KMS-11 (cell line): ENCODE data around the gene NES.
A peak's percentile ranks its signal among the peaks of the same experiment; 100 is the strongest.

ENCODE experiments used
- H2AFZ ChIP-seq: fragments of 200-600 bp; sonication (generic); 2 replicates; pipeline ENCODE4 v1.6.1; 2016; ENCODE audit warnings: antibody characterized with exemption, mixed run types, low read depth
- H3K27ac ChIP-seq: fragments of 200-600 bp; sonication (generic); 2 replicates; pipeline ENCODE4 v1.6.1; 2016; ENCODE audit warnings: mild to moderate bottlenecking, mixed run types
- H3K27me3 ChIP-seq: fragments of 200-600 bp; sonication (generic); 2 replicates; pipeline ENCODE4 v1.6.1; 2017; ENCODE audit warnings: mild to moderate bottlenecking, low read depth, mixed run types, moderate library complexity; ENCODE audit not compliant: insufficient read depth
- H3K36me3 ChIP-seq: fragments of 200-600 bp; sonication (generic); 2 replicates; pipeline ENCODE4 v1.6.1; 2017; ENCODE audit warnings: mild to moderate bottlenecking, mixed run types; ENCODE audit not compliant: insufficient read depth
- H3K4me1 ChIP-seq: fragments of 200-600 bp; sonication (generic); 2 replicates; pipeline ENCODE4 v1.6.1; 2016; ENCODE audit warnings: mild to moderate bottlenecking, low read depth, mixed run types; ENCODE audit not compliant: poor library complexity, severe bottlenecking
- H3K4me2 ChIP-seq: fragments of 200-600 bp; sonication (generic); 2 replicates; pipeline ENCODE4 v1.7.0; 2016; ENCODE audit warnings: mild to moderate bottlenecking, mixed run types
- H3K4me3 ChIP-seq: fragments of 200-600 bp; sonication (generic); IDR thresholded peaks from 2 replicates; pipeline ENCODE4 v1.6.1; 2017; ENCODE audit warnings: low read depth, low read length, mixed read lengths; ENCODE audit not compliant: insufficient read depth
- H3K79me2 ChIP-seq: fragments of 200-600 bp; sonication (generic); 2 replicates; pipeline ENCODE4 v1.6.1; 2016; ENCODE audit warnings: low read depth, mixed run types; ENCODE audit not compliant: insufficient read depth
- H3K9ac ChIP-seq: fragments of 200-600 bp; sonication (generic); 2 replicates; pipeline ENCODE4 v1.6.1; 2016; ENCODE audit warnings: mild to moderate bottlenecking, mixed run types
- H4K20me1 ChIP-seq: fragments of 200-600 bp; sonication (generic); 2 replicates; pipeline ENCODE4 v1.6.1; 2016; ENCODE audit warnings: mild to moderate bottlenecking, mixed run types; ENCODE audit not compliant: insufficient read depth
- CTCF ChIP-seq: fragments of 200-600 bp; sonication (generic); conservative IDR thresholded peaks from 2 replicates; pipeline ENCODE4 v1.6.1; 2017; ENCODE audit warnings: low read depth, mild to moderate bottlenecking, antibody characterized with exemption, low read length, moderate library complexity, mixed read lengths

NES gene

DNA sequence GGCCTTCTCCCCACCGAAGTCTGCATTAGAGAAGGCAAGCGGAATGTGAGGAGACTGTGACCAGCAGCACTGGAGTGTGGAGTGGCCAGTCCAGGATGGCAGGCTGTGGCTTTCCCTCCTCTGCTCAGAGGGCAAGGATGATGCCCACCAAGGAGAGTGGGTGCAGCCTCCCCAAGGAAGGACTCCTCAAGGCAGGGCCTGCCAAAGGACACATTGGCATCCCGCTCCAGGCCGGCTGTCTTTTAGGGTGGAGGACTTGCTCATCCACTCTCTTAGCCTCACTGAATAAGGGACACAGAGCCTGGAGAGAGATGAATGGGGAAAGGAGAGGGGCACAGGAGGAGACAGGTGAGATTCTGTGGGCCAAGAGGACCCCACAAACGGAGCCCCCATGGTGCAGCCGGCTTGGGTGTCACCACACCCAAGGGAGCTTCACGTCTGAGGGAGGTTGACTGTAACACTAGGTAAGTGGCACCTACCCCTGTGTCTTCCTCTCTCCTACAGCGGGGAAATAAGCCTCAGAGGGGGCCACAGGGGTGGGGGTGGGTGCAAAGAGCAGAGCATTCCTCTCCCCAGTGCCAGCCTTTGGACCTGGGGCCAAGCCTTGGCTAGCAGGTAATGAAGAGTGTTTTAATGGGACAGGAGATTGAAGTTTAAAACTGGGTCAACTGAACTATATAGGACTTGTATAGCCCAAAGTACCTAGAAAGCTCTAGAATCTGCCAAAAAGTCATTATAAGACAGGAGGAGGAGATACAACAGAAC is 4.2 kb upstream of the NES start:
- no peak overlapping the region for H2AFZ ChIP-seq
- H3K27me3 ChIP-seq = peaks cover 99% of the 10 kb centered on the region
- H3K9ac ChIP-seq = no peak overlapping the region
- H3K4me2 ChIP-seq = no peak overlapping the region
- H3K36me3 ChIP-seq = no peaks in the 10 kb centered on the region
- TF ChIP-seq CTCF = no peak
- H3K79me2 ChIP-seq = no peaks in the 10 kb centered on the region
- H3K27ac ChIP-seq = no peak overlapping the region
- H3K4me1 ChIP-seq = no peaks in the 10 kb centered on the region
- H4K20me1 ChIP-seq = no peaks in the 10 kb centered on the region
- no peak overlapping the region for H3K4me3 ChIP-seq

- Histone ChIP-seq H4K20me1 (no peaks in the 10 kb centered on the region), H3K27me3 (peaks cover 99% of the 10 kb centered on the region), H3K27ac (no peak overlapping the region), H3K4me2 (no peak overlapping the region), H3K9ac (no peak overlapping the region), H3K36me3 (no peaks in the 10 kb centered on the region), H3K4me1 (no peaks in the 10 kb centered on the region), H2AFZ (no peak overlapping the region), H3K79me2 (no peaks in the 10 kb centered on the region), H3K4me3 (no peak overlapping the region)
- no peak for TF ChIP-seq CTCF
Measured at GRCh38 chr1:156680056-156680455, 2.8 kb upstream of the NES start.

GRCh38 chr1:156677616-156678596 is 699 bp upstream of the NES start:
- Histone ChIP-seq H4K20me1 (no peaks in the 10 kb centered on the region), H3K4me3 (no peak overlapping the region), H2AFZ (no peak overlapping the region), H3K9ac (no peak overlapping the region), H3K27ac (no peak overlapping the region), H3K36me3 (no peaks in the 10 kb centered on the region), H3K4me1 (no peaks in the 10 kb centered on the region), H3K4me2 (no peak overlapping the region), H3K79me2 (no peaks in the 10 kb centered on the region), H3K27me3 (peaks cover 100% of the 10 kb centered on the region)
- TF ChIP-seq CTCF = peak; percentile 99

DNA sequence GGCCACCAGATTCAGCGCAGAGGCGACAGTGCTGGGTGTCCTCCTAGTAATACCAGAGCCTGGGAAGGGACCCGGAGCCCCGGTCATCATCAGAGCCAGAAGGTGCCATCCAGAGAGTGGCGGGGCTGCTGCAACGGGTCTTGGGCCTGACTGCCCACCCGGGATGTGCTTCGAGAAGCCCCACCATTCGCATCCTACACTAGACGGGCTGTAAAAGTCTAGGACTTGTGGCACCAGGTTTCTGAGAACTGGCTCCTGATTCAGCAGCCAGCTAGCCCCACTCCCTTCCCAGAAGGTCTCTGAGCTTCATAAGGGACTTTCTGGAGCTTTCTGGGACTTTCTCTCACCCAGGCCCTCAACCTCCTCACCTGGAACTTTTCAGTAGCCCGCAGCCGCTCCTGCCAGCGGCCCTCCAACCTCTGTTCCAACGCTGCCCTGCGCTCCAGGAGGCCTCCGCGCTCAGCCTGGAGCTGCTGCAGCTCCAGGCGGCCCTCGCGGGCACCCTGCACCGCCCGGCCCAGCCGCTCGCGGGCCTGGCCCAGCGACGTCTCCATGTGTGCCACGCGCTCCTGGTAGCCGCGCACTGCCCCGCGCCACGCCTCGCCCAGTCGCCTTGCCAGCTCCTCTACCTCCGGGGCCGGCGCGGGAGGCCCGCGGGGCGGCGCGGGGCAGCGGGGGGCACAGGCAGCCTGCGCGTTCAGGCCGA is 940 bp downstream of the NES start:
- no peak overlapping the region for H2AFZ ChIP-seq
- no peak overlapping the region for H3K27ac ChIP-seq
- peaks cover 100% of the 10 kb centered on the region for H3K27me3 ChIP-seq
- no peak overlapping the region for H3K4me3 ChIP-seq
- H3K36me3 ChIP-seq = no peaks in the 10 kb centered on the region
- no peaks in the 10 kb centered on the region for H3K79me2 ChIP-seq
- no peaks in the 10 kb centered on the region for H4K20me1 ChIP-seq
- H3K9ac ChIP-seq = no peak overlapping the region
- H3K4me1 ChIP-seq = no peaks in the 10 kb centered on the region
- TF ChIP-seq CTCF = no peak
- no peak overlapping the region for H3K4me2 ChIP-seq
